ENCODE measurements around the gene PPME1.
"Not testable (repeated sequence)": the region's sequence is repeated elsewhere in the genome, so short reads cannot be mapped to it uniquely, and the experiment has no call there.

The PPME1 gene, protein sequence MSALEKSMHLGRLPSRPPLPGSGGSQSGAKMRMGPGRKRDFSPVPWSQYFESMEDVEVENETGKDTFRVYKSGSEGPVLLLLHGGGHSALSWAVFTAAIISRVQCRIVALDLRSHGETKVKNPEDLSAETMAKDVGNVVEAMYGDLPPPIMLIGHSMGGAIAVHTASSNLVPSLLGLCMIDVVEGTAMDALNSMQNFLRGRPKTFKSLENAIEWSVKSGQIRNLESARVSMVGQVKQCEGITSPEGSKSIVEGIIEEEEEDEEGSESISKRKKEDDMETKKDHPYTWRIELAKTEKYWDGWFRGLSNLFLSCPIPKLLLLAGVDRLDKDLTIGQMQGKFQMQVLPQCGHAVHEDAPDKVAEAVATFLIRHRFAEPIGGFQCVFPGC

DNA sequence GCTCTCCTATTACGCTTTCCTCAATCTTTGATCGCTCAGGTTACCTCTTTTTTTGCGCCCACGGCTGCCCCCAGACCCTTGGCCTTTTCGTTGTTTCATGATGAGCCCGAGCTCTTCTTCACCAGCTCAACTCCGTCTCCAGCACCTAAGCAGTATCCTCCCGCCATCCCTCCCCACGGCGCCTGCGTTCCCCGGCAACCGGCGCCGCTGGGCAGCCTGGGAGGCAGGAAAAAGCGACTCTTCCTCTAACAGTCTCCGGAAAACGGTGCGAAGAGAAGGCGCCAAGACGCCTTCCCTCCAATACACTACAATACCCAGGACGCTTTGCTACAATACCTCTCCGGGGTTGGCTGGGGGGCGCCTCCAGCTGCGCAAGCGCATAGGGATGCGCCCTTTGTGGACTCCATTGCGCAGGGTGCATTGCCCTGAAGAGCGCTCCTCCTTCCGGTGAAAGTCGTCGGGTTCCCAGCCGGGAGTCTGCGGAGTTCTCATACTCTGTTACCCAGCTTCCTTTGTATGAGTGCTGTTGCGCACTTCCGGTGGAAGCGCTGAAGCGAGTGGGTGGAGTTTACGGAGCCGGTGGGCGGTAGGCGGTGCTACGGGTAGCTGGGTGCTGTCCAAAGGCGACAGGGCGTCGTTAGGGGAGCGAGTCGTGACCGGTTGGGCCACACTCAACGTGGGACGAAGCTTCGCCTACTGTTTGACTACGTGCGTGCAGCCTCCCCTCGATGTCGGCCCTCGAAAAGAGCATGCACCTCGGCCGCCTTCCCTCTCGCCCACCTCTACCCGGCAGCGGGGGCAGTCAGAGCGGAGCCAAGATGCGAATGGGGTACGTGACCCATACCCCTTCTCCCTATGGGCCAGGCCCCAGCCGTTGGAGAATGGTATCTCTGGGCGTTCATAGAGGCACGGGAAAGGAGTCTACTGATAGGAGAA lies at the start of gene PPME1, which contains the start of gene C2CD3:
TSS of gene PPME1 (plus strand) at position 596 of the 936 bp plus-strand sequence. CDS start at position 729, 133 bp downstream.
TSS of gene C2CD3 (minus strand) at position 309 of the 936 bp plus-strand sequence. CDS start at position 99, 210 bp downstream.
- peak; percentile 98 for DNase-seq (ENCODE audit: low read depth)

DNA sequence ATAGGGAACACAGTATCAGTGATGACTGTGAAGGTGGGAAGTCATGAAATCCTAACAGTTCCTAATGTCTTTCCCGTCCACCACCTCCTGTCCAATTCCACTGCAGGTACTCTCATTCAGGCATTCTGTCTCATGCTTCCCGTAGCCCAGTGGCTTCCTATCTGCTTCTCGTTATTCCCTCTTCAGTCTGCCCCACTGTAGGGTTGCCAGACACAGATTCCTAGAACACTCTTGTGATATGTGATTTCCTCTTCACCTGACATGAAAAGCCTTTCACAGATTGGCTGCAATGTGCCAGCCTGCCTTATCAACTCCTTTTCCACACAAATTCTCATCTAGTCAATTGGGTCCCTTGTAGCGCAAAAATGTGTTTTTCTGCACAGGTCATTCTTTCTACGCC lies 49.3 kb upstream of the PPME1 start:
- no peak for DNase-seq (ENCODE audit: low read depth)

DNA sequence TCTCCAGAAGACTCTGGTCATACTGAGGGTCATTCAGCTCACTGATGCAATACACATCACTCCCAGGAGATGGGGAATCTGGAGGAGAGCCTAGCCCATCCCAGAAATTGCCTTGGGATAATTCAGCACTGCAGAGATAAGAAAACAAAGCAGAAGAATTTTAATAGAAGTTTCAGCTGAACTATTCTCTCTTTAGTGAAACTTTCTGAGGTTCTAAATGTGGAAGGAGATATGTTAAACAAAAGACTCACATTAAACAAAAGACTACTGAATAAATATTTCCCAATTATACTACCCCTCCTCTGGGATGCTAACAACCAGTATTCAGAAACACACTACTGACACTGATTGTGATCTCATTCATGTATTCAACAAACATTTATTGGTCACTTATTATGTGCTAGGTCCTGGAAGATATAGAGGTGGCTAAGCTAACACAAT lies 48.1 kb upstream of the PPME1 start:
- no peak for DNase-seq (ENCODE audit: low read depth)

DNA sequence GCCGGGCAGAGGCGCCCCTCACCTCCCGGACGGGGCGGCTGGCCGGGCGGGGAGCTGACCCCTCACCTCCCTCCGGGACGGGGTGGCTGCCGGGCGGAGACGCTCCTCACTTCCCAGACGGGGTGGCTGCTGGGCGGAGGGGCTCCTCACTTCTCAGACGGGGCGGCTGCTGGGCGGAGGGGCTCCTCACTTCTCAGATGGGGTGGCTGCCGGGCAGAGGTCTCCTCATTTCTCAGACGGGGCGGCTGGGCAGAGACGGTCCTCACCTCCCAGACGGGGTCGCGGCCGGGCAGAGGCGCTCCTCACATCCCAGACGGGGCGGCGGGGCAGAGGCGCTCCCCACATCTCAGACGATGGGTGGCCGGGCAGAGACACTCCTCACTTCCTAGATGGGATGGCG lies 42.0 kb upstream of the PPME1 start:
- DNase-seq (ENCODE audit: low read depth), result not testable (repeated sequence)

DNA sequence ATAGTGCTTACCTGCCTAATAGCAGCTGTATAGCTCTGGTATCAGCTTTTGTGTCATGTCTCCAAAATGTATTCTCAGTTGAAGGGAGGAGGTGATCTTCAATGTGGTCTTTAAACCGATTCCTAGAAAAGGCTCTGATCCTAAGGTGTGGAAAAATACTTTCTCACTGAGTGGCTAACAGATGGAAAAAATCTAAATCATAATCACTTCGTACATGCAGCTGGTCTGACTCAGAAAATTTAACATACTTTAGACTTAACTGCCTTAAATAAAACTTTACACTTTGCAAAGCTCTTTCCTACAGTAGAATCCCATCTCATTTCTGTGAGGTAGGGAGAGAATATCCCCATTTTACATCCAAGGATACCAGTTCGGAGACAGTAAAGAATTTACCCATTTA lies 38.3 kb upstream of the PPME1 start:
- DNase-seq (ENCODE audit: low read depth), result no peak

DNA sequence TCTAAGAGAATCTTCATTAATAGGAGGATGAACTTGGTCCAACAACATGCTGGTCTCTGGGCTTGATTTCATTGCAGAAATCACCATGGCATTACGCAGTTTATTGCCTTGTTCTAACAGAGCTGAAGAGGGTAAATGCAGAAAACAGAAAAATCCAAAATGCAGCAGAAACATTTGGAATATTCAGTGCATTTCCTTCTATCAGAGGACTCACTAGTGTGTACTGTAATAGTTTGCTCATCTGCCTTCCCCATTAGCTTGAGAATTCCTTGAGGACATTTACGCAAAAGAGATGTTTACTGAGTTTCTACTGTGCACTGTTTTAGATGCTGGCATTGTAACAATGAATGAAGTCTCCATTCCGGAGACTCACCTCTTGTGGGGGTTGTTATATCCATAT lies 37.7 kb upstream of the PPME1 start:
- no peak for DNase-seq (ENCODE audit: low read depth)

DNA sequence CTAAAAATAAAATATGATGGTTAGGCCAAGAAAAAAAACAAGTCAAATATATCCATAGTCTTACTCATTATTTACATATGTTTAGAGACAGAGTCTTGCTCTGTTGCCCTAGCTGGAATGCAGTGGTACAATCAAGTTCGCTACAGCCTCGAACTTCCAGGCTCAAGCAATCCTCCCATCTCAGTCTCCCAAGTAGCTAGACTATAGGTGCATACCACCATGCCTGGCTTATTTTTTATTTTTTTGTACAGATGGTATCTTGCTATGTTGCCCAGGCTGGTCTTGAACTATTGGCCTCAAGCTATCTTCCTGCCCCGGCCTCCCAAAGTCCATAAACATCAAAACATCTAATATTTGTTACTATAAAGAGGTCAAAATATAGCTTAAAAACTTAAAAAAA lies 36.4 kb upstream of the PPME1 start:
- no peak for DNase-seq (ENCODE audit: low read depth)

DNA sequence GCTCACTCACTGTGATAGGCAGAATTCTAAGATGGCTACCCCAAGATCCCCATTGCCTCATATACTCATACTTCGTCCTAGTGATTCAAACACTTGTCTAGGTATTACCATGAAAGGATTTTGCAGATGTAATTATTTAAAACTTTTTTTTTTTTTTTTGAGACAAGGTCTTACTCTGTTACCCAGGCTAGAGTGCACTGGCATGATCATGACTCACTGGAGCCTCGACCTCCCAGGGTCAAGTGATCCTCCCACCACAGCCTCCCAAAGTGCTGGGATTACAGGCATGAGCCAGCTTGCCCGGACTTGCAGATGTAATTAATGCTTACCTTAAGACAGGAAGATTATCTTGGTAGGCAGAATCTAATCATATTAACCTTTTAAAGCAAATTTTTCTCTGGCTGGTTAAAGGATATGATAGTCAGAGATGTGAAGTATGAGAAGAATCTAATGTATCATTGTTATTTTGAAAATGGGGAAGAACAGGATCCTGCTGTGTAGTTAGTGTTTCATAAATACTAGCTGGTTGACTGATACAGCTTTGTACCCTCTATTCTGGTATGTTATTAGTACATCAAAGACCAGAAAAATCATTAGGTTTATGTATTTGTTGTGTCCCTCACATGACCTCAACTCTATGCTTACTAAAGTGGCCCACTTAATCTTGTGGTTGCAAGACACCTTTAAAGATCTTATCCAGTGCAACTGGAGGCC lies 35.8 kb upstream of the PPME1 start:
- DNase-seq (ENCODE audit: low read depth), result no peak

DNA sequence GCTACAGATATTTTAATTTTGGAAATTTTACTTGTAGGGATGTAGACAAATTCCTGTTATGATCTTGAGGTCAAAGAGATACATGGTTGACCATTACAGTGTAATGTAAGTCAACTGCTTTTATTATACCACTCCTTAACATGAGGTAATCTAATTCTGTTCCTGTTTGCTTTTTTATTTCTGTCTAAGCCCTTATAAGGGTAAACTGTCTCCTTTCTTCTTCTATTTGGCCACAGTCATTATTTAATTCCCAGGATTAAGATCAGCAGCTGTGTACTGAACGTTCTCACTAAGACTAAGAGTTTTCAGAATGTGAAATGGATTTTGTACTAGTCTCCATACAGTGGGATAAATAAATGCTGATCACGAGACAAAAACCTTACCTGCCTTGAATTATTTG lies 33.1 kb upstream of the PPME1 start:
- no peak for DNase-seq (ENCODE audit: low read depth)

DNA sequence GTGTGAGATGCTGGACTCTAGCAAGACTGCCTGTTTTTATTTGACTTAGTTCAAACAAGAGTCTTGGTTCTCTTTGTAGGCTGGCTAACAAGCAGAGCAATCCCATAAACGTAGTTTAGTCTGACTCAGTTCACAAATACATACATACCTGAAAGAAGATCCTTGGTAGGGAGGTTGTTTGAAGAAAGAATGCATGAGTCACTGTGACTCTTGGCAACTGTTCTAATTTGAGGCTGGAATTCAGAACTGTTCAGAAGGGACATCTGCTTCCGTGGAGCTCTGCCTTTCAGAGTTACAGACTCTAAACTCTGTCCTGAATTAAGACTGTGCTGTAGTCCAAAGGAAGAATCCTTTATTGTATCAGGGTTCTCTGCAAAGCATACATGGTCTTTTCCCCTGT lies 32.5 kb upstream of the PPME1 start:
- DNase-seq (ENCODE audit: low read depth), result peak; percentile 99

DNA sequence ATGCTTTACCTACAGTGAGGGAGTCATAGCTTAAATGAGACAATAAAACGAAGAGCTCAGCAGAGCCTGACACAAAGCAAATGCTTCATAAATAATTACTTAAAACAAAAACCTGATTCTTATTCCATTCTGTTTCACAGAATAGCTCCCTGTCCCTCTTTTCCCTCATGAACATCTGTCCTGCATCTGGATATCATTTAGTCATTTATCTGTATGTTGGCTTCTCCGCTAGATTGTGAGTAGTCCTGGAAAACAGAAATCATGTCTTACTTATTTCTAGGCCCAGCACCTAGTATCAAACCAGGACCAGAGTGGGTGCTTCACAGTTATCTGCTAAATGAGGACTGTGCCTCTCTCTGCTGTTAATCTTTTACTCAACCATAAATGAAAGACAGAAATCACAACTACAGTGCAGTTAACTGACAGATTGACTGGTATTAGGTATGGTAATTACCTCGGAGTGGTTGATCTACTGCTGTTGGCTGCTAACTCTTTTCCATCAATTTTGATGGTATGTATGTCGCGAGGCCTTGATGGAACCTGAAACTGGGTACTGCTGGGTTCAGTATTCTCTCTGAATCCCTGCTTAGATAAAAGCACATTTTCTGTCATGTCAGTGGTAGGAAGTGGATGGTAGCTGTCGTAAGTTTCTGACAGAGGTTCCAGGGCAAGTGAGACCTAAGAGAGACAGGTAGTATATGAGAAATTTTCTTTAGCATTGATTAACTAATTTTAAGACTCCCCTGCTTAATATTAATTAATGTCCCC lies 31.8 kb upstream of the PPME1 start:
- DNase-seq (ENCODE audit: low read depth), result no peak

DNA sequence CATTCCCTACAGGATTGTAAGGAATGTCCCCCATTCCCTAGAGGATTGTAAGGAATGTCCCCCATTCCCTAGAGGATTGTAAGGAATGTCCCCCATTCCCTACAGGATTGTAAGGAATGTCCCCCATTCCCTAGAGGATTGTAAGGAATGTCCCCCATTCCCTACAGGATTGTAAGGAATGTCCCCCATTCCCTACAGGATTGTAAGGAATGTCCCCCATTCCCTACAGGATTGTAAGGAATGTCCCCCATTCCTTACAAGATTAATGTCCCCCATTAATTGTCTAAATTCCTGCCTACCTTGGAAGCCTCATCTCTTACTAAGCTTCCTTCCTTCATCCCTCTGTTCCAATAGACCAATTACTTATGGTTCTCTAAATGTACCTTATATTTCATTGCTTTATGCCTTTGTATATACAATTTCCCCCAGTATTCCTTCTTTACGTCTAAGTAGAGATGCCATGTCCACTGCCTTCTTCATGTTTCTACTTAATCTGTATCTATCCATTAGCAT lies 31.1 kb upstream of the PPME1 start:
- DNase-seq (ENCODE audit: low read depth), result not testable (repeated sequence)

DNA sequence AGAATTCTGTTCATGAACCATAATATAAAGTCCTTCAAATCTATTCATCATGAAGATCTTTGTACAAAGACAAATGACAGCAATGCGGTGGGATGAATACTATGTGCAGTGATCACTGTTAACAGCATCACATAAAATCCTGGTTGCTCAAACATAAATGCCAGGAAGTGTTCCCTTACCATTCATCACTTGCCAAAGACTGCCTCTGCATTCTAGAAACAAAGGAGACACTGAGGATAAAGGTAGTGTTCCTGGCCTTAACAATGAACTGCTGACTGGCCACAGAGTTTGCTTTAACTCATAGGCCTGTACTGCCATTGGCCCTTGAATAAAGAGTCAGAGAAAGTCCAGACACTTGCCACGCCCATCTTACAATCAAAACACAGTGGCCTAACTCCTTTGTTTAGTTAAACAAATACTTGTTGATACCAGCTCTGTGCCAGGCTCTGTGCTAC lies 29.8 kb upstream of the PPME1 start:
- DNase-seq (ENCODE audit: low read depth), result no peak

DNA sequence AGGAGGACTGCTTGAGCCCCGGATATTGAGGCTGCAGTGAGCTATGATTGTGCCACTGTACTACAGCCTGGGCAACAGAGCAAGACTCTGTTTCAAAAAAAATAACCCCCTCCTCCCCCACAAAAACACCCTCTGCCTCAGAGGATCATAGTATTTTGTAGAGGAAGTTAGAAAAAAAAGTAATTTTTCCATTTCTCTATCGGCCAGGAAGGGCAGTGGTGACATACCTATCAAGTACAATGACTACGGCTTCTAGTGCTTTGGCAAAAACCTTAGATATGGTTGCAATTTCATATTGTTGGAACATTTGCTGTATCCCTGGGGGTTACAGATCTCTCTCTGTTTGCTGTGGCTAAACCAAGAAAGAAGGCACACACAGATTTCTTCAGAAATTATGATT lies 29.2 kb upstream of the PPME1 start:
- DNase-seq (ENCODE audit: low read depth), result no peak

DNA sequence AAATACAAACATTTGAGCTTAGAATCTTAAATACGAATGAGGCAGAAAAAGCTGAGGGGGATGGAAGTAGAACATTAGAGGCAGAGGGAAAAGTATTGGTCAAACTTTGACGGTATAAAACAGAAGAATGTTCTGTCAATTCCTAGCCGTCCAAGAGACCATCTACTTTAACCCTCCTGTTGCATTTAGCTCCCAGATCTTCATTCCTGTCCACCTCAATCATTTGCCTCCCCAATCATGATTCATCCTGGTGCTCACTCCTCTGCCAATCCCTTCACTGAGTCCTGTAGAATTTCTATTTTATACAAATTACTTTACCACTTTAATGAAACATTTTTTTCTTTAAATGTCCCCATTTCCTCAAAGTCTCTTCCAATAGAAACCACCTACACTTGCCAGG lies 28.5 kb upstream of the PPME1 start:
- no peak for DNase-seq (ENCODE audit: low read depth)

DNA sequence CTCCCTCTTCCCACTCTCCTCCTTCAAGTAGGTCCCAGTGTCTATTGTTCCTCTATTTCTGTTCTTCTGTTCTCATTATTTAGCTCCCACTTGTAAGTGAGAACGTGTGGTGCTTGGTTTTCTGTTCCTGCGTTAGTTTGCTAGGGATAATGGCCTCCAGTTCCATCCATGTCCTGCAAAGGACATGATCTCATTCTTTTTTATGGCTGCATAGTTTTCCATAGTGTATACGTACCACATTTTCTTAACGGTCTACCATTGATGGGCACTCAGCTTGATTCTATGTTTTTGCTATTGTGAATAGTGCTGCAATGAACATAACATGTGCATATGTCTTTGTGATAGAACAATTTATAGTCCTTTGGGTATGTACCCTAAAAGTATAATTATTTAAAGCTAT lies 26.5 kb upstream of the PPME1 start:
- no peak for DNase-seq (ENCODE audit: low read depth)

DNA sequence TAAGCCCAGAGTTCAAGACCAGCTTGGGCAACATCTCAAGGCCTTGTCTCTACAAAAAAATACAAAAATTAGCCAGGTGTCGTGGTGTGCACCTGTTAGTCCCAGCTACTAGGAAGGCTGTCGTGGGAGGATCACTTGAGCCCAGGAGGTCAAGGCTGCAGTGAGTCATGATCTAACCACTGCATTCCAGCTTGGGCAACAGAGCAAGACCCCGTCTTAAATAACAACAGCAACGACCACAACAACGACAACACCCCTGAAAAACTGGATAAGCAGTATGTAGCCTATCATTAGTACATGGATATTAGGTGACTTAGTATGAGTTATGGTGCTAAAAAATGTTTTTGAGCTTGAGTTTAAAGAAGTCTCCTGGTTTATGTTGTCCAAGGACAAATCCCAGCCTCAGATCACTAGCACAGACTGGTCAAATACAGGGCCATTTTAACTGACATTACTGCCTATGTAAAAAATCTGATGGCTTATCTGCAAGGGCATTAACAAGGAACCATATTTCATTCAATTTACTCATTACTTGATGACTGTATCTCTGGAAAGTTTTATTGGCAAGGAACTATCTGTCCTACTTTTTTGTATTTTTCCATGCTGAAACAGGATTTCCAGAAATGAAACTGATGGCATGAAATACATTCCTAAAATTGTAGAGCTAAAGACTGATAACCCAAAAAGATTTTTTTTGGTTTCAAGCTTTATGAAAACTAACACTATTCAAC lies 23.7 kb upstream of the PPME1 start:
- no peak for DNase-seq (ENCODE audit: low read depth)

DNA sequence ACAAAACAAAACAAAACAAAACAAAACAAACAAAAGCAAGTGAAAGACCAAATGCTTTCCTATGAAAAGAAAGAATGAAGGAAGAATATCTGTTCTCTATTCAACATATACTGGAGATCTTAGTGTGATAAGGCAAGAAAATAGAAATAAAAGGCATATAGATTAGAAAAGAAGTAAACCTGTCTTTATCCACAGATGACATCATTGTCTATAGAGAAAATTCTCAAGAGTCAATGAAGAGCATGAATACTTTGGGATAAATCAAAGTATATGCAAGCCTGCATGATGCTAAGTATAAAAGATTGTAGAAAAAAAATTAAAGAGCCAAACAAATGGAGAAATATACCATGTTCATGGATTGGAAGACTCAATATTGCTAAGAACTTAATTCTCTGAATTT lies 17.9 kb upstream of the PPME1 start:
- no peak for DNase-seq (ENCODE audit: low read depth)

DNA sequence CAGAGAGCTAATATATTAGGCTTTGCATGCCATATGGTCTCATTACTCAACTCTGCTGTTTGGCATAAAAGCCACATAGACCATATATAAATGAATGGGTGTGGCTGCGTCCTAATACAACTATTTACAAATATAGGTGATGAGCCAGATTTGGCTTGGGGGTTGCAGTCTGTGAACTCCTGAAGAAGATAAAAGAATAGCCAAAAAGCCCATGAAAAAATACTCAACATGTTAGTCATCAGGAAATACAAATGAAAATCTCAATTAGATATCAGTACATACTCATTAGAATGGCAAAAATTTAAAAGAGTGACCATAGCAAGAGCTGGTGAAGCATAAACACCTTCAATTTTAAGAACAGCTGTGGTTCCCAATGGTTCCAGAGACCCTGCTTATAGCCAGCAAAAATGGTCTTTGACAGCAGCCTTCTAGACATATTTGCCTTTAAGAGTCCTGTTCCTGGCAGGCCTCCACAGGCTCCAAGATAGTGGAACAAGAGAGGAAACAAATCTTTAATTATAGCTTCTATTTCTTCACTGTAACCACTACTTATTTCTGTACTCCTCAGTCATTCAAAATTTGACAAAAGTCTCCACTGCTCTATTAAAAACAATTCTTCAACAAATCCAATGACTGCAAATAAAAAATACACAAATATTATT lies 16.3 kb upstream of the PPME1 start:
- no peak for DNase-seq (ENCODE audit: low read depth)

DNA sequence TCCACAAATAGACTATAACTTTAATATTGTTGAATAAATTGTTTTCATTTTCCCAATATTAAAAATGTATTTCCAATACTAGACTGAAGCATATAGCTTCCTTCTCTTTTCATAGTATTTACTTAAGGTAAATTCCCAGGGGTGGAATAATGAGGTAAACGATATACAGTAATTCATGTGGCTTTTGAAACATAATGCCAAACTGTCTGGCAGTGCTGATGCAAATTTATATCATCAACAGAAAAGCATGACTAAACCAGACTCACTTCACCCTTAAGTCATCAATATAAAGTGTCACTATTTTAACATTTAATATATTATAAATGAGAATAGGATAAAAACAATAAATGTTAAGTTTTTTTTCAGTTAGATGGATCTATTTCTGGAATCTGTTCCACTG lies 13.9 kb upstream of the PPME1 start:
- DNase-seq (ENCODE audit: low read depth), result no peak
